NT2/D1 (cell line): ENCODE measurements around the gene ZNF436.

Experiments used
- YY1 ChIP-seq: IDR thresholded peaks from 2 replicates; pipeline ENCODE4 v1.6.1; 2011; ENCODE audit not compliant: insufficient read length, insufficient read depth
- ZNF274 ChIP-seq: IDR thresholded peaks from 2 replicates; pipeline ENCODE4 v1.6.1; 2011; ENCODE audit warnings: mild to moderate bottlenecking, low read depth, low read length

DNA sequence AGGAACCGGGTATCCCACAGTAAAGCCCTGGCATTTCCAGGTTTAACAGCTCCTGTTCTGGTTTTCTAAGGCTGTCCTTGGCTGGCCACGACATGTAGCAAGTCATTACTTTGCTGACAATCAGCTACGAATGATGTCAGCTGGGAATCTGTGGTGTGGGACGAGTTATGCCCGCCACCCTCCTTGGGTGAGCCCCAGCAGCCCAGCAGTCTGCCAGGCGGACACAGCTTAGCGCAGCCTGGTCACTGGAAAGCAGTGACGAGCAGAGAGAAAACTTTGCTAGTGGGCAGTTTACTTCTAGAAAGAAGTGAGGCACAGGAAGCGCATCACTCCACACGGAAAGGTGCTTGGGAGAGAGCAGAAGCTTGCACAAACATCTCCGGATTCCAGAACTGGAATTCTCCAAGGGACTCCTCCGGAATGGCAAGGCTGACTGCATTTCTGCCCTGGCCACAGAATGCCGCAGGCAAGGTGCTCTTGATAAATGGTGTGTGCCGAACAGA lies 15.5 kb upstream of the ZNF436 start:
- TF ChIP-seq ZNF274 (no peak), YY1 (no peak)
